Neural progenitor cell (in vitro differentiated cells): ENCODE measurements around the gene PTBP3. TPM values are rescaled to one million over a fixed set of nuclear protein-coding genes. Genes with fewer than 3 reads are reported as not detected.
"Not testable (repeated sequence)": the region's sequence is repeated elsewhere in the genome, so short reads cannot be mapped to it uniquely, and the experiment has no call there.

Experiments
- DNase-seq: peaks from one replicate; pipeline ENCODE4 v3.0.0-alpha.2; 2016; ENCODE audit warnings: low spot score
- H2AFZ ChIP-seq: fragments of 200-600 bp; sonication (generic); replicated peaks from 2 replicates; pipeline ENCODE4 v1.6.1; 2016; ENCODE audit warnings: antibody characterized with exemption
- H3F3A ChIP-seq: fragments of 200-600 bp; sonication (generic); 2 replicates; pipeline ENCODE4 v1.6.1; 2016; ENCODE audit warnings: antibody characterized with exemption, low read depth
- H3K27ac ChIP-seq: fragments of 200-600 bp; sonication (generic); 2 replicates; pipeline ENCODE4 v1.5.1; 2016; ENCODE audit warnings: mild to moderate bottlenecking
- H3K27me3 ChIP-seq: fragments of 200-600 bp; sonication (generic); 2 replicates; pipeline ENCODE4 v1.6.1; 2016; ENCODE audit warnings: mild to moderate bottlenecking, moderate library complexity
- H3K36me3 ChIP-seq: fragments of 200-600 bp; sonication (generic); 2 replicates; pipeline ENCODE4 v1.5.1; 2016
- H3K4me1 ChIP-seq: fragments of 200-600 bp; sonication (generic); 2 replicates; pipeline ENCODE4 v1.6.1; 2016; ENCODE audit warnings: mixed run types
- H3K4me2 ChIP-seq: fragments of 200-600 bp; sonication (generic); 2 replicates; pipeline ENCODE4 v1.6.1; 2016
- H3K4me3 ChIP-seq: fragments of 200-600 bp; sonication (generic); 2 replicates; pipeline ENCODE4 v1.5.1; 2016
- H3K79me2 ChIP-seq: fragments of 200-600 bp; sonication (generic); 2 replicates; pipeline ENCODE4 v1.6.1; 2016; ENCODE audit warnings: low read depth
- H3K9ac ChIP-seq: fragments of 200-600 bp; sonication (generic); 2 replicates; pipeline ENCODE4 v1.6.1; 2016
- H3K9me3 ChIP-seq: fragments of 200-600 bp; sonication (generic); 2 replicates; pipeline ENCODE4 v1.5.1; 2016; ENCODE audit warnings: low read depth
- H4K20me1 ChIP-seq: fragments of 200-600 bp; sonication (generic); 2 replicates; pipeline ENCODE4 v1.6.1; 2016; ENCODE audit warnings: low read depth
- H3K27ac Mint-ChIP-seq: 3 replicates; pipeline ENCODE4 v1.8.0; 2021; ENCODE audit warnings: mixed read lengths
- H3K27me3 Mint-ChIP-seq: 2 replicates; pipeline ENCODE4 v1.8.0; 2022; ENCODE audit warnings: low read depth, mild to moderate bottlenecking, inconsistent platforms, moderate library complexity, mixed read lengths; ENCODE audit not compliant: insufficient read depth
- H3K36me3 Mint-ChIP-seq: 3 replicates; pipeline ENCODE4 v1.8.0; 2021; ENCODE audit warnings: mixed read lengths
- H3K4me1 Mint-ChIP-seq: 3 replicates; pipeline ENCODE4 v1.8.0; 2021; ENCODE audit warnings: mixed read lengths
- H3K4me3 Mint-ChIP-seq: 3 replicates; pipeline ENCODE4 v1.8.0; 2021; ENCODE audit warnings: mild to moderate bottlenecking, moderate library complexity, mixed read lengths
- H3K9me3 Mint-ChIP-seq: 3 replicates; pipeline ENCODE4 v1.8.0; 2020; ENCODE audit warnings: mixed read lengths
- EZH2 ChIP-seq: fragments of 200-600 bp; sonication (generic); IDR thresholded peaks from 2 replicates; pipeline ENCODE4 v1.6.1; 2017; ENCODE audit warnings: antibody characterized with exemption, mild to moderate bottlenecking, moderate library complexity
- EZH2phosphoT487 ChIP-seq: fragments of 200-600 bp; sonication (generic); IDR thresholded peaks from 2 replicates; pipeline ENCODE4 v1.6.1; 2017; ENCODE audit warnings: antibody characterized with exemption
- total RNA-seq: library from RNA; depleted of rRNA; stranded (reverse); fragments of >200 nt; gene quantifications from 2 replicates; pipeline ENCODE4 v1.2.3, GENCODE V29; 2015; ENCODE audit warnings: low replicate concordance
- TF ChIP-seq, protein P1 (sequence below): fragments of 200-600 bp; sonication (generic); IDR thresholded peaks from 2 replicates; pipeline ENCODE4 v1.5.1; 2017; ENCODE audit warnings: antibody characterized with exemption, mild to moderate bottlenecking

PTBP3 gene
- total RNA-seq, 1 donor from 2014 or later, result 84.7 TPM

DNA sequence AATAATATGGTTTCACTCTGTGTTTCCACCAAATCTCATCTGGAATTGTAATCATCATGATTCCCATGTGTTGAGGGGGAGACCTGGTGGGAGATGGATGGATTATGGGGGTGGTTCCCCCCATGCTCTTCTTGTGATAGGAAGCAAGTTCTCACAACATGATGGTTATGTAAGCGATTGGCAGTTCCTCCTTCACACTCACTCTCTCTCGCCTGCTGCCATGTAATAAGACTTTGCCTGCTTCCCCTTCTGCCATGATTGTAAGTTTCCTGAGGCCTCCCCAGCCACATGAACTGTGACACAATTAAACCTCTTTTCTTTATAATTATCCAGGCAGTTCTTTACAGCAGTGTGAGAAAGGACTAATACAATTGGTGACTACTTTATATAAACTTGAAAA, 48.4 kb downstream of the PTBP3 start:
- H3K27ac ChIP-seq, result no peak overlapping the region
- no peak overlapping the region for H2AFZ ChIP-seq
- Mint-ChIP-seq H3K4me3 (no peak overlapping the region), H3K4me1 (no peaks in the 10 kb centered on the region), H3K27me3 (peaks cover 5% of the 10 kb centered on the region), H3K36me3 (peaks cover 49% of the 10 kb centered on the region), H3K9me3 (peaks cover 45% of the 10 kb centered on the region), H3K27ac (no peak overlapping the region)
- TF ChIP-seq EZH2 (no peak), EZH2phosphoT487 (no peak)
- TF ChIP-seq, protein P1, sequence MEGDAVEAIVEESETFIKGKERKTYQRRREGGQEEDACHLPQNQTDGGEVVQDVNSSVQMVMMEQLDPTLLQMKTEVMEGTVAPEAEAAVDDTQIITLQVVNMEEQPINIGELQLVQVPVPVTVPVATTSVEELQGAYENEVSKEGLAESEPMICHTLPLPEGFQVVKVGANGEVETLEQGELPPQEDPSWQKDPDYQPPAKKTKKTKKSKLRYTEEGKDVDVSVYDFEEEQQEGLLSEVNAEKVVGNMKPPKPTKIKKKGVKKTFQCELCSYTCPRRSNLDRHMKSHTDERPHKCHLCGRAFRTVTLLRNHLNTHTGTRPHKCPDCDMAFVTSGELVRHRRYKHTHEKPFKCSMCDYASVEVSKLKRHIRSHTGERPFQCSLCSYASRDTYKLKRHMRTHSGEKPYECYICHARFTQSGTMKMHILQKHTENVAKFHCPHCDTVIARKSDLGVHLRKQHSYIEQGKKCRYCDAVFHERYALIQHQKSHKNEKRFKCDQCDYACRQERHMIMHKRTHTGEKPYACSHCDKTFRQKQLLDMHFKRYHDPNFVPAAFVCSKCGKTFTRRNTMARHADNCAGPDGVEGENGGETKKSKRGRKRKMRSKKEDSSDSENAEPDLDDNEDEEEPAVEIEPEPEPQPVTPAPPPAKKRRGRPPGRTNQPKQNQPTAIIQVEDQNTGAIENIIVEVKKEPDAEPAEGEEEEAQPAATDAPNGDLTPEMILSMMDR, result no peak
- H4K20me1 ChIP-seq, result peaks cover 5% of the 10 kb centered on the region
- no peak overlapping the region for H3K9ac ChIP-seq
- H3K4me1 ChIP-seq, result peaks cover 8% of the 10 kb centered on the region
- no peaks in the 10 kb centered on the region for H3K27me3 ChIP-seq
- H3K79me2 ChIP-seq, result peaks cover 39% of the 10 kb centered on the region
- H3K4me3 ChIP-seq, result no peak overlapping the region
- peaks cover 8% of the 10 kb centered on the region for H3F3A ChIP-seq
- DNase-seq, result no peak
- H3K4me2 ChIP-seq, result no peak overlapping the region
- peaks cover 21% of the 10 kb centered on the region for H3K36me3 ChIP-seq
- H3K9me3 ChIP-seq, result peaks cover 4% of the 10 kb centered on the region

DNA sequence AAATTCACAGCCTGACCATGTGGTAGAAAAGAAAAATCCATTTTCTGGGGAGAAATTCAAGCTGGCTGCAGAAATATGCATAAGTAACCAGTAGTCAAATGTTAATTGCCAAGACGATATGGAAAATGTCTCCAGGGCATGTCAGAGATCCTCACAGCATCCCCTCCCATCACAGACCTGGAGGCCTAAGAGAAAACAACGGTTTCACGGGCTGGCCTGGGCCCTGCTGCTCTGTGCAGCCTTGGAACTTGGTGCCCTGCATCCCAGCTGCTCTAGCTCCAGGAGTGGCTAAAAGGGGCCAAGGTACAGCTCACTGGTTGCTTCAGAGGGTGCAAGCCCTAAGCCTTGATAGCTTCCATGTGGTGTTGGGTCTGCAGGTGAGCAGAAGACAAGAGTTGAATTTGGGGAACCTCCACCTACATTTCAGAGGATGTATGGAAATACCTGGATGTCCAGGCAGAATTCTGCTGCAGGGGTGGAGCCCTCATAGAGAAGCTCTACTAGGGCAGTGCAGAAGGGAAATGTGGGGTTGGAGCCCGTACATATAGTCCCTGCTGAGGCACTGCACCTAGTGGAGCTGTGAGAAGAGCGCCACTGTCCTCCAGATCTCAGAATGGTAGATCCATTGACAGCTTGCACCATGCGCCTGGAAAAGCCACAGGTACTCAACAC, 49.7 kb downstream of the PTBP3 start:
- peaks cover 47% of the 10 kb centered on the region for H3K36me3 Mint-ChIP-seq
- Histone ChIP-seq H3K36me3 (peaks cover 21% of the 10 kb centered on the region), H4K20me1 (peaks cover 6% of the 10 kb centered on the region), H3K4me2 (no peak overlapping the region), H3K9me3 (peaks cover 4% of the 10 kb centered on the region), H3K27ac (no peak overlapping the region), H3K4me3 (no peak overlapping the region), H3F3A (peaks cover 8% of the 10 kb centered on the region), H3K79me2 (peaks cover 37% of the 10 kb centered on the region), H3K4me1 (peaks cover 9% of the 10 kb centered on the region), H3K27me3 (no peaks in the 10 kb centered on the region), H2AFZ (no peak overlapping the region), H3K9ac (no peak overlapping the region)
- TF ChIP-seq, protein P1, result no peak
- TF ChIP-seq EZH2, result no peak
- TF ChIP-seq EZH2phosphoT487, result no peak
- H3K4me3 Mint-ChIP-seq, result no peak overlapping the region
- H3K27ac Mint-ChIP-seq, result no peak overlapping the region
- peaks cover 47% of the 10 kb centered on the region for H3K9me3 Mint-ChIP-seq
- DNase-seq, result peak; percentile 26
- no peaks in the 10 kb centered on the region for H3K4me1 Mint-ChIP-seq
- H3K27me3 Mint-ChIP-seq, result peaks cover 5% of the 10 kb centered on the region

DNA sequence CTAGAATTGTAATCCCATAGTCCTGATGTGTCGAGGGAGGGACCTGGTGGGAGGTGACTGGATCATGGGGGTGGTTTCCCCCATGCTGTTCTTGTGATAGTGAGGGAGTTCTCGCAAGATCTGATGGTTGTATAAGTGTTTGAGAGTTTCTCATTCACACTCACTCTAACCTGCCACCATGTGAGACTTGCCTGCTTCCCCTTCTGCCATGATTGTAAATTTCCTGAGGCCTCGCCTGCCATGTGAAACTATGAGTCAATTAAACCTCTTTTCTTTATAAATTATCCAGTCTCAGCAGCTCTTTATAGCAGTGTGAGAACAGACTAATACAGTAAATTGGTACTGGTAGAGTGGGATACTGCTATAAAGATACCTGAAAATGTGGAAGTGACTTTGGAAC, 50.6 kb downstream of the PTBP3 start:
- not testable (repeated sequence) for H3K9me3 ChIP-seq, H3K27ac Mint-ChIP-seq, H3K4me2 ChIP-seq, H3K4me3 ChIP-seq, H3K27me3 ChIP-seq, H3K9ac ChIP-seq, H4K20me1 ChIP-seq, H3K27ac ChIP-seq, DNase-seq, H3K4me3 Mint-ChIP-seq, H3K27me3 Mint-ChIP-seq, H3K4me1 Mint-ChIP-seq, H2AFZ ChIP-seq
- Histone ChIP-seq H3K79me2 (peaks cover 37% of the 10 kb centered on the region), H3K36me3 (peaks cover 16% of the 10 kb centered on the region), H3F3A (peaks cover 14% of the 10 kb centered on the region), H3K4me1 (peaks cover 13% of the 10 kb centered on the region)
- Mint-ChIP-seq H3K36me3 (peaks cover 39% of the 10 kb centered on the region), H3K9me3 (peaks cover 44% of the 10 kb centered on the region)

DNA sequence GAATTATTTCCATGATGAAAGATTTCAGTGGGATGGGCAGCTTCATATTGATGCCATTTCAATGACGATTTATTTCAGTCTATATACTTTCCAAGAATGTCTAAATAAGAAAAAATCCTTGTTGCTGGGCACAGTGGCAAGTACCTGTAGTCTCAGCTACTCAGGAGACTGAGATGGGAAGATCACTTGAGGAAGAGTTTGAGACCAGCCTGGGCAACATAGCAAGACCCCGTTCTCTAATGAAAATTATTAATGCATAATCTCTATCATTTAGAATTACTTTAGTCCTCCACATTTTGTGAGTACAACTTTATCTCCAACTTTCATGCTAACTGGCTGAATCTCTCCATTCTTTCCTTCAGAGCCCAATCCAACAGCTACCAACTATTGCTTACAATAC, 52.5 kb downstream of the PTBP3 start:
- no peaks in the 10 kb centered on the region for H3K27me3 ChIP-seq
- TF ChIP-seq, protein P1, result no peak
- TF ChIP-seq EZH2phosphoT487 (no peak), EZH2 (no peak)
- Mint-ChIP-seq H3K27ac (no peak overlapping the region), H3K4me1 (no peaks in the 10 kb centered on the region), H3K9me3 (peaks cover 31% of the 10 kb centered on the region), H3K27me3 (peaks cover 5% of the 10 kb centered on the region), H3K36me3 (peaks cover 30% of the 10 kb centered on the region), H3K4me3 (no peak overlapping the region)
- H3K4me2 ChIP-seq, result no peak overlapping the region
- no peak overlapping the region for H3K9ac ChIP-seq
- H3K79me2 ChIP-seq, result peaks cover 52% of the 10 kb centered on the region
- H4K20me1 ChIP-seq, result peaks cover 22% of the 10 kb centered on the region
- no peak overlapping the region for H3K27ac ChIP-seq
- no peak overlapping the region for H2AFZ ChIP-seq
- no peak overlapping the region for H3K4me3 ChIP-seq
- no peak for DNase-seq
- peaks cover 9% of the 10 kb centered on the region for H3K36me3 ChIP-seq
- peaks cover 4% of the 10 kb centered on the region for H3K9me3 ChIP-seq
- peaks cover 14% of the 10 kb centered on the region for H3F3A ChIP-seq
- peaks cover 26% of the 10 kb centered on the region for H3K4me1 ChIP-seq
